GM12878 (cell line): Measurements from ENCODE around the gene ITGA11.

Experiments used
- CBX3 ChIP-seq: fragments of 200-600 bp; sonication (generic); IDR thresholded peaks from 2 replicates; pipeline ENCODE4 v1.6.1; 2016; ENCODE audit warnings: low read depth, borderline replicate concordance
- EZH2 ChIP-seq: IDR thresholded peaks from 2 replicates; pipeline ENCODE4 v1.6.1; 2012; ENCODE audit warnings: low read depth, mild to moderate bottlenecking, control low read depth, inconsistent platforms, low read length, borderline replicate concordance; ENCODE audit not compliant: control insufficient read depth
- FOS ChIP-seq: IDR thresholded peaks from 3 replicates; pipeline ENCODE4 v1.6.1; 2011; ENCODE audit warnings: borderline replicate concordance; ENCODE audit not compliant: insufficient read length; ENCODE audit errors: extremely low read depth
- NBN ChIP-seq: fragments of 450-650 bp; IDR thresholded peaks from 2 replicates; pipeline ENCODE4 v1.6.1; 2016
- POLR2A ChIP-seq: IDR thresholded peaks from 2 replicates; pipeline ENCODE4 v1.6.1; 2011; ENCODE audit warnings: low read depth, mild to moderate bottlenecking, low read length
- TF ChIP-seq, protein P1 (sequence below): IDR thresholded peaks from 2 replicates; pipeline ENCODE4 v1.6.1; 2012; ENCODE audit warnings: mild to moderate bottlenecking, low read depth, low read length
- TF ChIP-seq, protein P2 (sequence below): IDR thresholded peaks from 2 replicates; pipeline ENCODE4 v1.6.1; 2011; ENCODE audit warnings: borderline replicate concordance, low read depth, mild to moderate bottlenecking, moderate library complexity, low read length; ENCODE audit not compliant: insufficient read depth, poor library complexity, severe bottlenecking

DNA sequence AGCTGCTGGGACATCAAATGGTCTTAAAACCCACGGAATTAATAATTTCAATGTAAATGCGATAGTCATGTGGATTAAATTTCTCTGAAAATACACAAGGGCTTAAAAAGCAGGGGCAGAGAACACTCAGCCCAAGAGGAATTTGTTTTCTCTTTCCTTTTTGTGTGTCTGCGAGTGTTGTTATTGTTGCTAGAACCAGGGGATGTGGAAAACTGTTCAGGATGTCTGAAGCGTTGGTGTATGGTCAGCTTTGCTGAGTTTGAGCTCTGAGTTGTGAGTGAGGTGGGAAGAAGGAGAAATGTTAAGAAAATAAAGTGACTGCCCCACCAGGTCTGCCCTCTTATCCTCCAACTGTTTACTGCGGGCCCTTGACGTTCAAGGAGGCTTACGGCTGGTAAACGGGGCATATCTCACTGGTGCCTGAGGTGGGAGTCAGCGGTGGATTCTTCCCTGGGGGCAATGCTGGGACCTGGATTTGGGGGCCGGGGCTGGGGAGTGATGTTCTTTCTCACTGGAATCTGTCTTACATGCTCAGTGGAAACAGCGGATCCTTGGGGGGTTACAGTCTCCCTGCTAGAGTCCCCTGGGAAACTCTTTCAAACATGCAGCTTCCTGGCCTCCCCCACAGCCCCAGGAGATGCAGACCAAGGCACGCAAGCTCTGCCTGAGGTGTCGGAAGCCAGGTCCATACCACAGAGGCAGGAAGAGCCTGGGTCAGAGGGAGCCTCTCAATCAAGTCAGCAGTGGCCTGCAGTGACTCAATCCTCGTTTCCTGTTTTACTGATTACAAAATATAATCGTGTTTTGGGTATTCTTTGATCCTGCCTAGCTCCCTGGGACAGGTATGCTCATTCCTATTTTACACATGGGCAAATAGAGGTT lies 41.8 kb downstream of the ITGA11 start:
- TF ChIP-seq EZH2 (no peak), POLR2A (no peak), CBX3 (no peak), NBN (no peak), FOS (no peak)
- TF ChIP-seq, protein P1, sequence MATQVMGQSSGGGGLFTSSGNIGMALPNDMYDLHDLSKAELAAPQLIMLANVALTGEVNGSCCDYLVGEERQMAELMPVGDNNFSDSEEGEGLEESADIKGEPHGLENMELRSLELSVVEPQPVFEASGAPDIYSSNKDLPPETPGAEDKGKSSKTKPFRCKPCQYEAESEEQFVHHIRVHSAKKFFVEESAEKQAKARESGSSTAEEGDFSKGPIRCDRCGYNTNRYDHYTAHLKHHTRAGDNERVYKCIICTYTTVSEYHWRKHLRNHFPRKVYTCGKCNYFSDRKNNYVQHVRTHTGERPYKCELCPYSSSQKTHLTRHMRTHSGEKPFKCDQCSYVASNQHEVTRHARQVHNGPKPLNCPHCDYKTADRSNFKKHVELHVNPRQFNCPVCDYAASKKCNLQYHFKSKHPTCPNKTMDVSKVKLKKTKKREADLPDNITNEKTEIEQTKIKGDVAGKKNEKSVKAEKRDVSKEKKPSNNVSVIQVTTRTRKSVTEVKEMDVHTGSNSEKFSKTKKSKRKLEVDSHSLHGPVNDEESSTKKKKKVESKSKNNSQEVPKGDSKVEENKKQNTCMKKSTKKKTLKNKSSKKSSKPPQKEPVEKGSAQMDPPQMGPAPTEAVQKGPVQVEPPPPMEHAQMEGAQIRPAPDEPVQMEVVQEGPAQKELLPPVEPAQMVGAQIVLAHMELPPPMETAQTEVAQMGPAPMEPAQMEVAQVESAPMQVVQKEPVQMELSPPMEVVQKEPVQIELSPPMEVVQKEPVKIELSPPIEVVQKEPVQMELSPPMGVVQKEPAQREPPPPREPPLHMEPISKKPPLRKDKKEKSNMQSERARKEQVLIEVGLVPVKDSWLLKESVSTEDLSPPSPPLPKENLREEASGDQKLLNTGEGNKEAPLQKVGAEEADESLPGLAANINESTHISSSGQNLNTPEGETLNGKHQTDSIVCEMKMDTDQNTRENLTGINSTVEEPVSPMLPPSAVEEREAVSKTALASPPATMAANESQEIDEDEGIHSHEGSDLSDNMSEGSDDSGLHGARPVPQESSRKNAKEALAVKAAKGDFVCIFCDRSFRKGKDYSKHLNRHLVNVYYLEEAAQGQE: no peak
- TF ChIP-seq, protein P2, sequence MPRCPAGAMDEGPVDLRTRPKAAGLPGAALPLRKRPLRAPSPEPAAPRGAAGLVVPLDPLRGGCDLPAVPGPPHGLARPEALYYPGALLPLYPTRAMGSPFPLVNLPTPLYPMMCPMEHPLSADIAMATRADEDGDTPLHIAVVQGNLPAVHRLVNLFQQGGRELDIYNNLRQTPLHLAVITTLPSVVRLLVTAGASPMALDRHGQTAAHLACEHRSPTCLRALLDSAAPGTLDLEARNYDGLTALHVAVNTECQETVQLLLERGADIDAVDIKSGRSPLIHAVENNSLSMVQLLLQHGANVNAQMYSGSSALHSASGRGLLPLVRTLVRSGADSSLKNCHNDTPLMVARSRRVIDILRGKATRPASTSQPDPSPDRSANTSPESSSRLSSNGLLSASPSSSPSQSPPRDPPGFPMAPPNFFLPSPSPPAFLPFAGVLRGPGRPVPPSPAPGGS: no peak
